Liver (tissue), 3 donors: ENCODE measurements around the gene PNMA8A.

Experiments used
- CTCF ChIP-seq: fragments of 150-350 bp; IDR thresholded peaks from 2 replicates; pipeline ENCODE4 v1.5.1; 2017; ENCODE audit warnings: improper control_type of control experiment, low read depth, low read length; ENCODE audit not compliant: missing input control
- RAD21 ChIP-seq, 2 donors: IDR thresholded peaks; 2 replicates each; pipeline ENCODE4 v1.6.1; 2016; ENCODE audit warnings: antibody characterized with exemption in 2 of 2, mild to moderate bottlenecking in 2 of 2
- SP1 ChIP-seq: IDR thresholded peaks from 2 replicates; pipeline ENCODE4 v1.6.1; 2018; ENCODE audit warnings: antibody characterized with exemption, mild to moderate bottlenecking
- donor health status: healthy.
- donor health status: healthy.

DNA sequence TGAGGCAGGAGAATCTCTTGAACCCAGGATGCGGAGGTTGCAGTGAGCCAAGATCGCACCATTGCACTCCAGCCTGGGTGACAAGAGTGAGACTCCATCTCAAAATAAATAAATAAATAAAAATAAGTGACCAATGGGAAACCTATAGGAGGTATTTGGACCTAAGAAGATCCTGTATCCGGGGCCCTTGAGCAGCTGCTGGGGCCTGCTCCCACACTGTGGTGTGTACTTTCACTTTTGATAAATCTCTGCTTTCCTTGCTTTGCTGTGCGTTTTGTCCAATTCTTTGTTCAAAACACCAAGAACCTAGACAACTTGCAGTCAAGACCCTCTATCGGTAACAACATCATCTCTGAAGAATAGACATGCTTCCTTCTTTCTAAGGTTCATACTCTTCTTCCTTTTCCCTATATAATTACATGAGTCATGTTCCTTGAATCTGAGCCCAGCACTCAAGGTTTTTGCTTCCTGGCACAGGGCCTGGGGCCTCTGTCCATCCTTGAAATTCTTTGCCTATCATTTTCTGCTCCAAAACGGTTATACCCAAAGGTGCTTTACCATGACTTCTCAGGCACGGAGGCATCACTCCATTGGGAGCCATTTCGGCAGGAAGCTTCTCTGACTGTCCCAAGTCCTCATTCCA lies 28.4 kb downstream of the PNMA8A start:
- TF ChIP-seq SP1 (no peak), CTCF (no peak), RAD21 (IDR thresholded peaks at IDR 0.05) (no peak)
